ENCODE measurements around the gene PLD6. TPM values are rescaled to one million over a fixed set of nuclear protein-coding genes. Genes with fewer than 3 reads are reported as not detected.

PLD6 gene
- total and polyA plus RNA-seq, 2 donors (not counting 1 experiment from before 2014, with no cell fraction given), result 2.0 to 4.1 TPM

GRCh38 chr17:17243163-17243562 lies 37.0 kb upstream of the PLD6 start:
- H3K9ac ChIP-seq (ENCODE audit: low read length), result no peak overlapping the region
- CTCF ChIA-PET, result no interaction called here

GRCh38 chr17:17242246-17242645 lies 36.1 kb upstream of the PLD6 start:
- Histone ChIP-seq H4K20me1 (ENCODE audit: control insufficient read depth, insufficient read depth, low read length, poor library complexity, severe bottlenecking) (no peaks in the 10 kb centered on the region), H3K9me3 (ENCODE audit: control extremely low read depth in 1 of 3, control insufficient read depth in 2 of 3, insufficient read depth in 1 of 3, low read length in 2 of 3) (no peaks in the 10 kb centered on the region), H3K4me2 (replicated peaks; ENCODE audit: low read depth, low read length, poor library complexity, severe bottlenecking) (no peak overlapping the region), H3K27ac (ENCODE audit: low read length in 2 of 2) (no peak overlapping the region), H3K9ac (ENCODE audit: low read length) (no peak overlapping the region), H3K36me3 (replicated peaks in 1 of 2; ENCODE audit: control extremely low read depth in 1 of 2, control insufficient read depth in 1 of 2, extremely low read depth in 1 of 2, insufficient read depth in 2 of 2, low read length in 1 of 2) (peaks cover 6 to 13% of the 10 kb centered on the region in 2 experiments), H3K27me3 (replicated peaks in 1 of 4; ENCODE audit: control extremely low read depth in 1 of 4, control insufficient read depth in 3 of 4, insufficient read depth in 4 of 4, low read length in 3 of 4) (no peaks in the 10 kb centered on the region), H2AFZ (ENCODE audit: insufficient read depth, low read depth, low read length, poor library complexity, severe bottlenecking) (no peak overlapping the region), H3K79me2 (ENCODE audit: control insufficient read depth, insufficient read depth, low read length) (peaks cover 9% of the 10 kb centered on the region), H3K4me3 (ENCODE audit: control extremely low read depth in 1 of 5, extremely low read depth in 1 of 5, insufficient read depth in 1 of 5, low read depth in 2 of 5, low read length in 4 of 5) (no peak overlapping the region), H3K4me1 (ENCODE audit: control insufficient read depth in 2 of 2, insufficient read depth in 2 of 2, low read length in 2 of 2) (peaks cover 0 to 8% of the 10 kb centered on the region in 2 donors)
- no peak overlapping the region for H3K4me3 Mint-ChIP-seq
- H3K27me3 Mint-ChIP-seq, result no peaks in the 10 kb centered on the region
- POLR2A ChIA-PET, result no interaction called here
- ATAC-seq (ENCODE audit: low read depth) (no peak), DNase-seq (no peak)
- no peaks in the 10 kb centered on the region for H3K9me3 Mint-ChIP-seq (ENCODE audit: insufficient read depth)
- H3K4me1 Mint-ChIP-seq, result peaks cover 8% of the 10 kb centered on the region
- 99% methylated on average over 7 of the region's 7 CpGs for WGBS (ENCODE audit: insufficient coverage)
- CTCF ChIA-PET, result no interaction called here
- intact Hi-C loops (cut with micrococcal nuclease), result no loop called here
- H3K27ac Mint-ChIP-seq, result no peak overlapping the region
- no peak for TF ChIP-seq CTCF (IDR thresholded peaks at IDR 0.05)
- no peak for TF ChIP-seq EZH2 (IDR thresholded peaks at IDR 0.05; ENCODE audit: borderline replicate concordance, insufficient read depth, low read depth, low read length, poor library complexity, severe bottlenecking)

More at GRCh38 chr17:17243163-17243562, 37.0 kb upstream of the PLD6 start:
- Histone ChIP-seq H3K4me3 (ENCODE audit: control extremely low read depth in 1 of 5, extremely low read depth in 1 of 5, insufficient read depth in 1 of 5, low read depth in 2 of 5, low read length in 4 of 5) (no peak overlapping the region), H3K79me2 (ENCODE audit: control insufficient read depth, insufficient read depth, low read length) (peaks cover under 1% of the 10 kb centered on the region), H3K9me3 (ENCODE audit: control extremely low read depth in 1 of 3, control insufficient read depth in 2 of 3, insufficient read depth in 1 of 3, low read length in 2 of 3) (no peaks in the 10 kb centered on the region), H3K4me2 (replicated peaks; ENCODE audit: low read depth, low read length, poor library complexity, severe bottlenecking) (no peak overlapping the region), H3K4me1 (ENCODE audit: control insufficient read depth in 2 of 2, insufficient read depth in 2 of 2, low read length in 2 of 2) (peaks cover 0 to 4% of the 10 kb centered on the region in 2 donors), H2AFZ (ENCODE audit: insufficient read depth, low read depth, low read length, poor library complexity, severe bottlenecking) (no peak overlapping the region), H3K27ac (ENCODE audit: low read length in 2 of 2) (no peak overlapping the region), H3K27me3 (replicated peaks in 1 of 4; ENCODE audit: control extremely low read depth in 1 of 4, control insufficient read depth in 3 of 4, insufficient read depth in 4 of 4, low read length in 3 of 4) (no peaks in the 10 kb centered on the region), H3K36me3 (replicated peaks in 1 of 2; ENCODE audit: control extremely low read depth in 1 of 2, control insufficient read depth in 1 of 2, extremely low read depth in 1 of 2, insufficient read depth in 2 of 2, low read length in 1 of 2) (peaks cover 6 to 21% of the 10 kb centered on the region in 2 experiments), H4K20me1 (ENCODE audit: control insufficient read depth, insufficient read depth, low read length, poor library complexity, severe bottlenecking) (no peaks in the 10 kb centered on the region)
- ATAC-seq (ENCODE audit: low read depth) (no peak), DNase-seq (no peak)
- POLR2A ChIA-PET, result no interaction called here
- Mint-ChIP-seq H3K27me3 (no peaks in the 10 kb centered on the region), H3K4me1 (peaks cover 6% of the 10 kb centered on the region), H3K9me3 (ENCODE audit: insufficient read depth) (no peaks in the 10 kb centered on the region), H3K4me3 (no peak overlapping the region), H3K27ac (no peak overlapping the region)
- TF ChIP-seq CTCF (IDR thresholded peaks at IDR 0.05) (no peak), EZH2 (IDR thresholded peaks at IDR 0.05; ENCODE audit: borderline replicate concordance, insufficient read depth, low read depth, low read length, poor library complexity, severe bottlenecking) (no peak)
- WGBS (ENCODE audit: insufficient coverage), result 100% methylated on average over 2 of the region's 6 CpGs
- intact Hi-C loops (cut with micrococcal nuclease), result no loop called here
